NOMO-1 treated with dmso at 0.1 percent for 144 hours (cell line): Measurements from ENCODE around the gene SMC1A.

Source experiments
- DNase-seq: peaks from one replicate; lab custom pipeline; 2025; ENCODE audit not compliant: unreplicated experiment; lab: John Stamatoyannopoulos, UW

SMC1A gene

DNA sequence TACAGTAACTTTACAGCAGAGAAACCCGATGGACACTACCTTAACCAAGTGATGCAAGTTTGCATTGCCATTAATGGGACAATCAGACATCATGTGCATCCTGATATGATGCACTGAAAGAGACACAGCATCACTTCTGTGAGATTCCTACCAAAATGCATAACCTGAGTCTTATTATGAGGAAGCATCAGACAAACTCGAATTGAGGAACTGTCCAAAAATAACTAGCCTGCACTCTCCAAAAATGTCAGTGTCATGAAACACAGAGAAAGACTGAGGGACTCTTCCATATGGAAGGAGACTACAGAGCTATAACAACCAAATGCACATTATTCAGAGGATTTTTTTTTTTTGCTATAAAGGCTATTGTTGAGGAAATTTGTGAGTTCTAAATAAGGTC lies 74.5 kb downstream of the SMC1A start:
- no peak for DNase-seq

DNA sequence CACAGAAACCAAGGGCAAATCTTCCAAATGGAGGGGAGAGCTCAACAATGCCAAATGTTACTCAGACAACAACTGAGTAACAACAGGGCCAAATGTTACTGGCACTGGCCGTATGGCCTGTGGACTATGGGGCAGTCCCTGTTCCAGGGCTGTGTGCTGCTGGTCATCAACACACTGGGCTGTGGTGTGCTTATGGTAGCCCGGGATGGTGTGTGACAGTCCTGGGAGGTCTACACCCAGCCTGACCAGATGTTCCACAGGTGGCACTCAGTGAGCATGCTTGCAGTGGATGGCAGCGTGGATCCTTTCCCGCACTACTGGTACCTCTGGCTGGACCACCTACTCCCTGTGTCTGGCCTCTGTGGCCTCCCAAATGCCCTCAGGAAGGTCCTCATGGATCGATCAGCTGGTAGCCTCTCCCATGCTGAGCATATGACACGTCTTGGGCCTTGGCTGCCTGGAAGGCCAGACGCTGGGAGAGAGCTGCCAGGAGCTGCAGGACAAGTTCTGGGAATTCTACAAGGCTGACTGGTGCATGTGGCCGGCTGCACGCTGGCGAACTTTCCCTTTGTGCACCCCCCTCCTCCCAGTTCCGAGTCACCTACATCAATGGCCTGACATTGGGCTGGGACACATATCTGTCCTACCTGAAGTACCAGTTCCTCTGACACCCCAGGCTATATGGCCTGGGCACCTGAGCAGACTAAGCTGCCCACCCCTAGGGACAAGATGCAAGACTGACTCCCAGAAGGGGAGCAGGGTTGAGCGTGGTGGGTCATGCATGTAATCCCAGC lies 81.4 kb downstream of the SMC1A start:
- DNase-seq: no peak

DNA sequence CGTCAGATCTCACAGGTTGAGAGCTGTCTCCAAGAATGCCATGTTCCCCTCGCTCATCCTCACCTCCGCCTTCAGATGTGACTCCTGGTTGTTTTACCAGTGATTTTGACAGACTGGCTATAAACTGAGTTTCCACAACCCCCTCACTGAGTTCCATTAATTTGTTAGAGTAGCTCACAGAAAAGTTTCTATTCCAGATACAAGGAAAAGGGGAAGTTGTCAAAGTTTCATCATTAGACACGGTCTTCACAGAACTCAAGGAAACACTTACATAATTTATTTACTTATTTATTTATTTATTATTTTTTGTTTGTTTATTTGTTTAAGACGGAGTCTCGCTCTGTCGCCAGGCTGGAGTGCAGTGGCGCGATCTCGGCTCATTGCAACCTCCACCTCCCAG lies 85.4 kb downstream of the SMC1A start:
- DNase-seq: no peak

DNA sequence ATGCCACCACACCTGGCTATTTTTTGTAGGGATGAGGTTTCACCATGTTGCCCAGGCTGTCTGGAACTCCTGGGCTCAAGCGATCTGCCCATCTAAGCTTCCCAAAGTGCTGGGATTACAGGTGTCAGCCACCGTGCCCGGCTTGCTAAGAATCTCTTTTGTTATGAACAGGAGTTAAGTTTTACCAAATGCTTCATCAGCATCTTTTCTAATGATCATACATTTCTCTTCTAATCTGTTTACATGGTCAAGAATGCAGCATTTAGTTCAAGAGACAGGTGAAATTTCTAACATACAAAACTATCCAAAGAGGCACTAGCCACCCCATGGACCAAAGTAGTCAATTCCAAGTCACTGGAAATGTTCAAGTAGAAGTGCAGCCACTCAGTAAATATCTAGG lies 88.6 kb downstream of the SMC1A start:
- no peak for DNase-seq

DNA sequence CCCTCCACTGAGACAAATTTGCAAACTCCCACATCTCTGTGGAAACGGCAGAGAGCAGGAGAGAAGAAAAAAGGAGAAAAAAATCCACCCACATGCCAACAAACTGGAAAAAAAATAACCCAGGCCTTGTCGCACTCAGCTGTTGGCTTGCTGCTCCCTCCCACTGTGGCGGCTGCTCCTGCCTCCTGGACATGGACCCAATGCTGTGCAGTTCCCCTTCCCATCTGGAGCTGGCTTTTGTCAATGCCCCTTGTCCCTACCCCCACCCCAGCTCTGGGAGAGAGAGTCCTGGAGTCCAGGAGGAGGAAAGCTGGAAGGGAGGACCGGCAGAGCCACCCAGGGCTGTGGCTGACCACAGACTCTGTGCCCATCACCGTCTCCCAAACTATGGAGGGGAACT lies 90.2 kb downstream of the SMC1A start:
- no peak for DNase-seq

DNA sequence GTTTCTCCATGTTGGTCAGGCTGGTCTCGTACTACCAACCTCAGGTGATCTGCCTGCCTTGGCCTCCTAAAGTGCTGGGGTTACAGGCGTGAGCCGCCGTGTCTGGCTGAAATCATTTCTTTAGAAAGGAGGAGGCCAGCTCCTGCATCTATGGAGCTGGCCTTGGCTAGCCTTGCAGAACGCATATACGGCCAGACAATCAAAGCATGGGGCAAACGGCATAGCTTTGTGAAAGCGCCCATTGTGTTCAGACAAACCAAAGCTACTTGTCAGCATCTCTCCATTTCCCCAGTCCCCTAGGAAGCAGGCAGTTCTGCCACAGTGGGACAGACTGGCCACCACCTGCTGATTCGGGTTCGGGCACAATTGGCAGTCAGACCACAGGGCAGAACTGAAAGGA lies 92.1 kb downstream of the SMC1A start:
- DNase-seq: no peak

DNA sequence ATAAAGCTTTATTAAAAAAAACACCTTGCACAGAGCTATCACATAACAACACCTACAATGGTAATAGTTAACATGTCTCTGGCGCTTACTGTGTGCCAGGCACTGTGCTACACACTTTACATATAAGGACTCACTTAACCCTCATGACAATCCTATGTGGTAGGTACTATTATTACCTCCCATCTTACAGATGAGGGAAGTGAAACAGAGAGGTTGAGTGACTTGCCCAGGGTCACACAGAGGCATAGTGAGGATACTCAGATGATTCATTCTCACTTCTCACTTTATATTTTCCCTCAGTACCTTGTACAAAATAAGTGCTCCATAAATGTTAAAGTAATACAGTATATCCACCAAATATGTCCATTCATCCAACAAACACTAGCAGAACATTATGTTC lies 97.7 kb downstream of the SMC1A start:
- DNase-seq: no peak
